Dedifferentiated amniotic fluid mesenchymal stem cell (primary cell): ENCODE data around the gene CHSY1.

Source experiments
- DNase-seq: peaks from one replicate; pipeline ENCODE4 v3.0.0-alpha.2; 2016; ENCODE audit errors: extremely low spot score

CHSY1 gene

GRCh38 chr15:101210058-101210457 is 41.8 kb downstream of the CHSY1 start:
- DNase-seq: no peak

GRCh38 chr15:101209285-101209845 is 42.5 kb downstream of the CHSY1 start:
- DNase-seq: peak; percentile 53

- no peak for DNase-seq
Measured at GRCh38 chr15:101207867-101208288, 44.0 kb downstream of the CHSY1 start.

GRCh38 chr15:101206176-101206591 is 45.7 kb downstream of the CHSY1 start:
- no peak for DNase-seq

GRCh38 chr15:101204739-101205535 is 46.9 kb downstream of the CHSY1 start:
- DNase-seq: no peak

- no peak for DNase-seq
Measured at GRCh38 chr15:101203607-101204189, 48.1 kb downstream of the CHSY1 start.

GRCh38 chr15:101203029-101203573 is 48.7 kb downstream of the CHSY1 start:
- no peak for DNase-seq

- peak; percentile 99 for DNase-seq
Measured at GRCh38 chr15:101201411-101202174, 50.3 kb downstream of the CHSY1 start.

- no peak for DNase-seq
Measured at GRCh38 chr15:101200181-101200580, 51.7 kb downstream of the CHSY1 start.

GRCh38 chr15:101198800-101199199 is 53.0 kb downstream of the CHSY1 start:
- DNase-seq: no peak

- DNase-seq: no peak
Measured at GRCh38 chr15:101198031-101198575, 53.7 kb downstream of the CHSY1 start.

- DNase-seq: no peak
Measured at GRCh38 chr15:101194546-101195125, 57.2 kb downstream of the CHSY1 start.

- no peak for DNase-seq
Measured at GRCh38 chr15:101193806-101194545, 57.9 kb downstream of the CHSY1 start.

- DNase-seq: no peak
Measured at GRCh38 chr15:101193120-101193644, 58.7 kb downstream of the CHSY1 start.

- no peak for DNase-seq
Measured at GRCh38 chr15:101192081-101192480, 59.8 kb downstream of the CHSY1 start.

- DNase-seq: no peak
Measured at GRCh38 chr15:101191242-101191641, 60.6 kb downstream of the CHSY1 start.

- DNase-seq: no peak
Measured at GRCh38 chr15:101190092-101190595, 61.7 kb downstream of the CHSY1 start.

- no peak for DNase-seq
Measured at GRCh38 chr15:101189409-101190091, 62.3 kb downstream of the CHSY1 start.

- peak; percentile 36 for DNase-seq
Measured at GRCh38 chr15:101188637-101189408, 63.0 kb downstream of the CHSY1 start.
